HFFc6 (cell line): ENCODE measurements around the gene FGGY. TPM values are rescaled to one million over a fixed set of nuclear protein-coding genes. Genes with fewer than 3 reads are reported as not detected.

Source experiments
- DNase-seq: peaks from one replicate; pipeline ENCODE4 v3.0.0-alpha.2; 2018
- H3K27ac Mint-ChIP-seq: 2 replicates; pipeline ENCODE4 v1.8.0; 2020; ENCODE audit warnings: mild to moderate bottlenecking, mixed read lengths
- H3K27me3 Mint-ChIP-seq: 2 replicates; pipeline ENCODE4 v1.8.0; 2021; ENCODE audit warnings: mild to moderate bottlenecking, moderate library complexity, mixed read lengths; ENCODE audit not compliant: insufficient read depth
- H3K36me3 Mint-ChIP-seq: 2 replicates; pipeline ENCODE4 v1.8.0; 2021; ENCODE audit warnings: low read depth, mixed read lengths
- H3K4me1 Mint-ChIP-seq: 2 replicates; pipeline ENCODE4 v1.8.0; 2020; ENCODE audit warnings: low read depth, mixed read lengths
- H3K4me3 Mint-ChIP-seq: 2 replicates; pipeline ENCODE4 v1.8.0; 2020; ENCODE audit warnings: mild to moderate bottlenecking, moderate library complexity, mixed read lengths
- H3K9me3 Mint-ChIP-seq: 2 replicates; pipeline ENCODE4 v1.8.0; 2020; ENCODE audit warnings: mild to moderate bottlenecking, mixed read lengths
- CTCF ChIP-seq: fragments of 200-600 bp; sonication (generic); IDR thresholded peaks from 2 replicates; pipeline ENCODE4 v1.5.0; 2021; ENCODE audit warnings: antibody characterized with exemption, mild to moderate bottlenecking
- total RNA-seq, 6 experiments: library from RNA; stranded (reverse); fragmentation: NEBNext Ultra II Directional; extraction: Animal tissue kit (Norgen Biotek cat#: 25700); gene quantifications; 2 replicates in 1 of 6; 3 replicates in 5 of 6; pipeline ENCODE4 v1.2.3, GENCODE V29; 2021

FGGY gene
- total RNA-seq, 6 experiments from 2014 or later = 16.4 to 20.1 (median 18.7) TPM

GRCh38 chr1:59506952-59507351 is 210.1 kb downstream of the FGGY start:
- no peaks in the 10 kb centered on the region for H3K9me3 Mint-ChIP-seq
- no peaks in the 10 kb centered on the region for H3K27me3 Mint-ChIP-seq
- H3K4me3 Mint-ChIP-seq = peak overlapping the region; percentile 11; the same call in 1 of the 2 replicates
- peak; percentile 71 for DNase-seq
- TF ChIP-seq CTCF = no peak
- H3K27ac Mint-ChIP-seq = peak overlapping the region; percentile 68
- H3K4me1 Mint-ChIP-seq = peaks cover 28% of the 10 kb centered on the region
- peaks cover 5% of the 10 kb centered on the region for H3K36me3 Mint-ChIP-seq

DNA sequence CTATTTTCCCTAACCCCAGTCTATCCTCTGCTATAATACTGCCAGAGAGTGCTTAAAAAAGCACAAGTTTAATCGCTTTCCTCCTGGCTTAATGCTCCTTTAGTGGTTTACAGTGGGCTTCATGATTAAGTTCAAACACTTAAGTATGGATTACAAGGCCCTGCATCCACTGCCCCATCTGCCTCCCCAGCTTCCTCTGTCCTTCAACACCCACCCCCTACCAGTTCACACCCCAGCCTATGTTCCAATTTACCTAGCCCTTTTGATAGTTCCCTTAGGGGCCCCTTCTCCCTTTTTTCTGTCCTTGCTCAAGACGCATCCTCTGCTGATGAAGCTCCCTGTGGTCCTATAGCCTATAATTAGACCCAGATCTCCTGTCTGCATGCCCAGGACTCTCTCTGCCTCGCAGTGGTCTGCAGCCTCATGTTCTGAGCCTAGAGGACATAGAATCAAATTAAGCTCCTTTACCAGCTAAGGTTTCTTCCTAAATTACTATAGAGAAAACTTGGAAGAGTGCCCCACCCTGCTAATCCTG is 212.5 kb downstream of the FGGY start:
- no peak overlapping the region for H3K4me3 Mint-ChIP-seq
- H3K27me3 Mint-ChIP-seq = no peaks in the 10 kb centered on the region
- H3K36me3 Mint-ChIP-seq = peaks cover 5% of the 10 kb centered on the region
- no peak for TF ChIP-seq CTCF
- H3K4me1 Mint-ChIP-seq = peaks cover 21% of the 10 kb centered on the region
- H3K27ac Mint-ChIP-seq = no peak overlapping the region
- DNase-seq = no peak
- H3K9me3 Mint-ChIP-seq = no peaks in the 10 kb centered on the region

DNA sequence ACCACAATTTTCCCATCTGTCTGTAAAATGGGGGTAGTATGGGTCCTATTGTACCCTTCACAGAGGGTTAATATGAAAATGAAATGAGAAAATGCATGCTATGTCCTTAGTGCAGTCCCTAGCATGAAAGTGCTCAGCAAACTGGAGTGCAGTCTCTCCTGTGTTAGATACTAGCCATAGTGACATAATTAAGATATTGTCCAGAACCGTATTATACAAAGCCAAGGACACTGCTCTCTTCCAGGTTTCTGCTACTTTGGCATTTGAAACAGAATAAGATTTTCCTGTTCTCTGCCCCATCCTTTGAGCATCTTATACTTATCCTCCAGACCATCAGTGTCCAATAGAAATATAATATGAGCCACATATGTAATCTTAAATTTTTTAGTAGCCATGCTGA is 213.4 kb downstream of the FGGY start:
- Mint-ChIP-seq H3K4me1 (peaks cover 21% of the 10 kb centered on the region), H3K27ac (no peak overlapping the region), H3K4me3 (no peak overlapping the region), H3K36me3 (peaks cover 12% of the 10 kb centered on the region), H3K9me3 (no peaks in the 10 kb centered on the region), H3K27me3 (no peaks in the 10 kb centered on the region)
- TF ChIP-seq CTCF = no peak
- DNase-seq = no peak

DNA sequence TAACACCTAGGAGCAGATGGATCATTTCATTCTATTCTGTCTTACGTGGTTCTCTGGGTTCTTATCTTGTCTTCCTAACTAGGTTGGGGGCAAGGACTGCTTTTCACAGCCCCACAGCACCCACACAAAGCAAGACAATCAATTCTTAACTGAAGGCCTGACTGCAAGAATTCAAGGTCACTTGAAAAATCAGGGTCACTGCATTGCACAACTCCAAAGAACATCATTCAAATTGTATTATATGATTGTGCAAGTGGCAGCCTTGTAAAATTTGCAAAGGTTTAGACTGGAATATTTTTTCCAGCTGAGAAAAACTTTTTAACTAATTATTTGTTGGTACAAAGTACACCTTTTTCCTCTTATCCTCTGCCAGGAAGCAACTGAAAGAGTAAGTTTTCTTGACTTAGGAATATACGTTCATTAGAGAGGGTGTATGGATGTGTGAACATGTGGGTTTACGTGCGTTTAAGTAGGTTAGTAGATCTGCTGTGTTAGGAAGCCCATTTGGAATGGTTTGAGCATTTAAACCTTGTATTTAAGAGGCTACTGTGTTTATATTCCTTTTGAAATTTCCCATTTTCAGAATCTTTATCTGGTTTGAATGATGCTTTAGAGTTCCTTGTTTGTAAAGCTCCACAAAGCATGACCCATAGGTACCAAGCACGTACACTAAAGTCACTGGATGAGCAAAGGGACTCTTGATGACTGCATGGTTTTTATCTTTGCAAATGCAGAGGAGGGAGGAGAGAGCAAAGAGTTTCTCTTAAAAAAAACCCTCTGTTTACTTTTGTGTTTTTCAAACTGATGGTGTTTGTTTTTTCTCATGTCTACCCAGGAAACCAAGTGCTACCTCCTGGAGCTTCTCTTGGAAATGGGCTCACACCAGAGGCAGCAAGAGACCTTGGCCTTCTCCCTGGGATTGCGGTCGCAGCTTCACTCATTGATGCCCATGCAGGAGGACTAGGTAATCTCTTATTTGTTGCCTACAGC is 214.9 kb downstream of the FGGY start:
- H3K36me3 Mint-ChIP-seq = peaks cover 15% of the 10 kb centered on the region
- H3K27ac Mint-ChIP-seq = no peak overlapping the region
- H3K9me3 Mint-ChIP-seq = no peaks in the 10 kb centered on the region
- DNase-seq = no peak
- no peak for TF ChIP-seq CTCF
- H3K4me1 Mint-ChIP-seq = peaks cover 10% of the 10 kb centered on the region
- no peaks in the 10 kb centered on the region for H3K27me3 Mint-ChIP-seq
- H3K4me3 Mint-ChIP-seq = no peak overlapping the region

GRCh38 chr1:59512702-59513101 is 215.8 kb downstream of the FGGY start:
- H3K36me3 Mint-ChIP-seq = peaks cover 15% of the 10 kb centered on the region
- no peaks in the 10 kb centered on the region for H3K27me3 Mint-ChIP-seq
- no peak overlapping the region for H3K4me3 Mint-ChIP-seq
- DNase-seq = no peak
- TF ChIP-seq CTCF = no peak
- H3K27ac Mint-ChIP-seq = no peak overlapping the region
- H3K4me1 Mint-ChIP-seq = peaks cover 5% of the 10 kb centered on the region
- H3K9me3 Mint-ChIP-seq = no peaks in the 10 kb centered on the region
